Iris pigment epithelial cell (primary cell): Measurements from ENCODE around the gene BTN1A1.
"Not testable (repeated sequence)": the region's sequence is repeated elsewhere in the genome, so short reads cannot be mapped to it uniquely, and the experiment has no call there.

Source experiments
- DNase-seq: peaks from one replicate; pipeline ENCODE4 v3.0.0-alpha.2; 2011; ENCODE audit warnings: low read depth

BTN1A1 gene

DNA sequence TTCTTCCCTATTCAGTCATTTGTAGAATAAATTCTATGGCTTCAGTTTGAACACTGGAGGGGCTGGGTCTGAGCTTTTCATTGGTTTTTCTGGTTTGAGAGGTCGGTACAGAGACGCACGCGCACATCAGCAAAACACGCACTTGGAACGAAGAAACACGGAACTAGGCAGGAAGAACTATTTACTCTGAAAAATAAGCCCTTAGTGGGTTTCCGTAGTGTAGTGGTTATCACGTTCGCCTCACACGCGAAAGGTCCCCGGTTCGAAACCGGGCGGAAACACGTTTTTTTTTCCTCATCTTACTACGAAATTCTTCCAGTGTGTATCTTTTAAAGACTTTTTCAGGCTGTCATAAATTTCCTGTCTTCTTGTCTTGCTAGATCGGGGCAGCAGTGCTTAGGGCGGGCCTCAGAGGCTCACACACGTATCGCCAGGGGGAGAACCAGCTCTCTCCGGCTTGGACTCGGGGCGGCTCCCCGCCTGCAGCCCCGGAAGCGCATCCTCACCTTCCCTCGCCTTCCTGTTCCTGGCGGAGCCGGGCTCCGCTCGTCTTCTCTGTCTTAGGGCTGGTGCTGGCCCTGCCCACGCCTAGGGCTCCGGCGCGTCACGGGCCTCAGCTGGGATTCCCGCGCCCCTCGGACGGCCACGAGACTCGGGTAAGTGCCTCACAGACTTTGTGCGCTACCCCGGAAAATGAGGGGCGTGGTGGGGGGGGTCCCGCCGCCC, 37.9 kb downstream of the BTN1A1 start, which contains the start of gene HMGN4:
HMGN4 (plus strand) TSS at position 521 of the 726 bp plus-strand sequence. CDS start 6,841 bp downstream, outside the sequence.
- peak; percentile 87 for DNase-seq

DNA sequence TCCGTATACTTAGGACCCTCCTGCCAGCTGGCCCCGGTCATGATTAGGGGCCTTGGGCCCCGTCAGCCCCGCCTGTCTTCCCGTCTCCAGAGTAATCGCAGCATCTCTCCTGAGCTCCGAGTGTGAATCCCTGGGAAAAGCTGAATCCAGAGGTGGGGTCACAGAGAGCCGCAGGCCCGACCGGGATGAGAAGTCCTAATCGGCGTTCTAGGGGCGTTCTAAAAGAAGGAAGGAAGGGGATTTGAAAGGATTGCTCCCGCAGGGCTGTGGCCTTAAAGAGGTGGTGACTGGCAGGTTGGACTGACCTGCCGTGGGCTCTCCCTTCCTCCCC, 38.4 kb downstream of the BTN1A1 start:
- no peak for DNase-seq

DNA sequence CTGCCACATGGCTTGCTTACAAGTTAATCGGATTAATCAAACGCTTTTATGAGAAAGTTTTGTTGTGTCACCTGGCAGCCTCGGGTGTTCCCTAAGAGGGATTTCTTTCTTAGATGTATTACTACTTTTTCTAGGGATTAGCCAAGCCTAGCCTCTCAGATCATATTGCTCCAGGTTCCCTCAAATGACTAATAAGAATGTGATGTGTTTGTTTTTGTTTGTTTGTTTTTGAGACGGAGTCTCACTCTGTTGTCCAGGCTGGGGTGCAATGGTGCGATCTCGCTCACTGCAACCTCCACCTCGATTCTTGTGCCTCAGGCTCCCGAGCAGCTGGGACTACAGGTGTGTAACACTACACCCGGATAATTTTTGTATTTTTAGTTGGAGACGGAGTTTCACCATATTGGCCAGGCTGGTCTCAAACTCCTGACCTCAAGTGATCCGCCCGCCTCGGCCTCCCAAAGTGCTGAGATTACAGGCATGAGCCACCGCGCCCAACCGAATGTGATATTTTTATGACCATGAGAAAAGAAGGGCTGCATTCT, 39.0 kb downstream of the BTN1A1 start:
- peak; percentile 30 for DNase-seq

DNA sequence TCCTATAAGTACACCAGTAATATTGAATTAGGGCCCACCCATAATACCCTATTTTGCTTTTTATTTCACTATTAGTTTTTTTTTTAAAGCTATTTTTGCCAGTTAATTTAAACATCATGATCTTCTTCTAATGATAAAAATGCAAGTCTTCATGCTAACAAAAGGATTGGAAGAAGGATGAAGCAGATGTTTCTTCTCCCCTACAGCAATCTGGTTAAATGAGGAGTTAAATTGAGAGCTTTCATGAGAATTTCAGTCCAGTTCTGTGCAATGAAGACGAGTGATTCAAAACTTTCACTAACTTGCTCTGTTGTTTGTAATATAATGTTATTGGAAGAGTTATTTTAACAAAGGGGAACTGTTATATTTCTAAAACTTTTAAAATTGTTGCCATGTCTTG, 41.5 kb downstream of the BTN1A1 start:
- DNase-seq = no peak

DNA sequence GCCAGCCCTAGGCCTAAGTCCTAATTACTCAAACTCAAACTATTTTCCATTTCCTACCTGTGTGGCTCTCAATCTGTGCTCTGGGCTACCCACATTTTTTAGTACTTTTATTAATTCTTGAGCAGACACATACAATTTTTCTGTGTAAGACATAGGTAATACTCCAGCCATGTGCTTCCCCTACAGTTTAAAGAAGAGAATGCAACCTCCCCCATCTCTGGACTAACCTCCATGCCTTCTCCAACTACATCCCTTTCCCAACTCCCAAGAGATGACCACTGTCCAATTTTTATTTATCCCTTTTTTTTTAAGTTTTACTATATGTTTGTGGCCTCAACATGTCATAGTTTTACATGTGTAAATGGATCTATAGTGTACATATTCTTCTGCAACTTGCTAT, 43.9 kb downstream of the BTN1A1 start:
- DNase-seq = peak; percentile 32

DNA sequence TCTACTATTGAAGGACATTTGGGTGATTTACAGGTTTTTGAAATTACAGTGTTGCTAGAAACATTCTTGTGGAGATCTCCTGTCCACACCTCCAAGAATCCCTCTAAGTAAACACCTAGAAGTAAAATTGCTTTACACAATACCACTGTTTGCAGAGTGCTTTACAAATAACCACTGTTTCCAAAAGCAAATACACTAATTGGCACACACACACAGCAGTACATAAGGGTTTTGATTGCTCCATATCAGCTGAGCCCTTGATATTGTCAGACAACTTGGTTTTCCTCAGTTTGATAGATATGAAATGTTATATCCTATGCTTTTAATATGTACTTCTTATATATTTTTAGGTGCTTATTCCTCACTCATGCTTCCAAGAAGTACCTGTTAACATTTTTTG, 44.4 kb downstream of the BTN1A1 start:
- no peak for DNase-seq

DNA sequence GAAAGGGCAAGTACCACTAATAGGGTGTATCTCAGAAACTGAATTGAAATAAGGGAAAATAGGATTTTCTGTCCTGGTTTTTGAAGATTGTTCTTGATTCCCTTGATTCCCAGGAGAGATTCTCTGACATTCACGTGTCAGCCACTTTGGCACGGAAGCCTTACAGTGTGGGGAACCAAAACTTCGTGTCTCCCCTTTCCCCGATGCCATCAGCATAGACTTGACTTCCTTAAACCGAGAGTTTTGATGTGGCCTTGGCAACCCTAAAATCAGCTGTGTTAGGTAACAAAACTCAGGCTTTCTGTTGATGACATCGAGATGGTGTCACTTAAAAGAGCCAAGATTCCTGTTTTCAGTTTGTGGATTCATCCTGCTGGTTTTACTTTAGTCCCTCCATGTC, 45.5 kb downstream of the BTN1A1 start:
- DNase-seq = no peak

DNA sequence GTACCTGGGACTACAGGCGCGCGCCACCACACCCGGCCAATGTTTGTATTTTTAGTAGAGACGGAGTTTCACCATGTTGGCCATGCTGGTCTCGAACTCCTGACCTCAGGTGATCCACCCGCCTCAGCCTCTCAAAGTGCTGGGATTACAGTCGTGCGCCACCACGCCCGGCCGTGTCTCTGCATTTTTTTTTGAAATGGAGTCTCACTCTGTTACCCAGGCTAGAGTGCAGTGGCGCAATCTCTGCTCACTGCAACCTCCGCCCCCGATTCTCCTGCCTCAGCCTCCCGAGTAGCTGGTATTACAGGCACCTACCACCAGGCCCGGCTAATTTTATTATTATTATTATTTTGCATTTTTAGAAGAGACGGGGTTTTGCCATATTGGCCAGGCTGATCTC, 47.3 kb downstream of the BTN1A1 start:
- not testable (repeated sequence) for DNase-seq

DNA sequence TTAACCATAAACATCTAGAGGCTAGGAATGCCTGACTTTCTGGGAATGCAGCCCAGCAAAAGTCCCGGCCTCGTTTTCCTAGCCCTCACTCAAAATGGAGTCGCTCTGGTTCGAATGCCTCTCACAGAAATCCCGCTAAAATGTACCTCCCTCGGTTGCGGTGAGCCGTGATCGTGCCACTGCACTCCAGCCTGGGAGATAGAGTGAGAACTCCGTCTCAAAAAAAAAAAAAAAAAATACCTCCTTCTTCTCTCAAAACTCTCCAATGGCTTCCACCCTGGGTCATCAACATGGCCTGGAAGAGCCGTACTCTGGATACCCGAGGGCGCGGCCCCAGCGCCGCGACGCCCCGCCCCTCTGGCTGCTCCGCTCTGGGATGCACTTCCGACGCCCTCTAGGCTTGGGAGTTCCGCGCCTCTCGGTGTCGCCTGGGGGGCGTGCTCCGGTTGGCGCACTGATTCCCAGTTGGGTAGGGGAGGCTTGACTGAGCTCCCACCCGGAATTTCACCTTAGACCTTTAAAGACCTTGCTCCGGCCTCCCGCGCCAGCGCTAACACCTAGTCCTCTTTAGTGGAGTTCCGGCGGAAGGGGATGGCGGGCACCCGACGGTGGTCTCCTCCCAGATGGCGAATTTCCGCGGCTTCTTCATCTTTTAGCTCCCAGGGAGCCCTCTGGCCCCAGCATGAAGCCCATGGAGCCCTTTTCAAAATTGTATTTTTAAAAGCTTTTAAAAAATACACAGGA, 50.3 kb downstream of the BTN1A1 start:
- DNase-seq = peak; percentile 58

DNA sequence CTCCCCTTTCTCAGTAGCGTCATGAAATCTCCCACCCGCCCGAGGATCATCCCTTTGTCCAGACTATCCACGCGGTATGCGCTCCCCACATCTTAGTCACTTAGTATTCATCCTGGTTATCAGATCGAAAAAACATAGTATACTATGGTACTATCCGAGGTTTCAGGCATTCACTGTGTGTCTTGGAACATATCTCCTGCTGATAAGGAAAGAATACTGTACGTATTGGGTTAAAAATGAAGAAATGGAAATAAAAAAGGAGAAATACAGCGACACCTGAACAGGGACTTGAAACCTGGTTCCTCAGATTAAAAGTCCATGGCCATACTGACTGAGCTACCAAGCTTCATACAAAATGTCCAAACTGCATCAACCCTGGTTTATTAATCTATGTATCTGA, 52.1 kb downstream of the BTN1A1 start:
- DNase-seq = no peak

DNA sequence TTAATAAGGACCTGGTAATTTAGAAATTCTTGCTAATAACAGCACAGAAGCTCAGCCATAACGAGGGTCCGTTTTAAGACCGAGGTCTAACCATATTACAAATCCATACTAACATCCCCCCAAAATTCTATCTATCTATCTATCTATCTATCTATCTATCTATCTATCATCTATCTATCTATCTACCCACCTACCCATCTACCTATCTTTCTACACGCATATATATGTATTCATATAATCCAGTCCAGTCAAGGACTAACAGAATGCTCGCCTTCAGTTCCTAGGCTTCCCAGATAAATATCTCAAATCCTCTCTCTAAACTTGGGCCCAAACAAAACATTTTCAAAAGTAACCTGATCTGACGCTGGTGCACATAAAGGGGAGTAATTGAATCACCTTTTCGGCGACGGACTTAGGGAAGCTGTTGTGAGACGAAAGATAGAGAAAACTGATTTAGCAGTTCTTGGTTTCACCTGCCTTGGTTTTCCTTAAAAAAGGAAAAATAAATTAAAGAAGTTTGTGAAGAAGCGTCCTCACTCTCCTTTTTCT, 52.6 kb downstream of the BTN1A1 start:
- no peak for DNase-seq

DNA sequence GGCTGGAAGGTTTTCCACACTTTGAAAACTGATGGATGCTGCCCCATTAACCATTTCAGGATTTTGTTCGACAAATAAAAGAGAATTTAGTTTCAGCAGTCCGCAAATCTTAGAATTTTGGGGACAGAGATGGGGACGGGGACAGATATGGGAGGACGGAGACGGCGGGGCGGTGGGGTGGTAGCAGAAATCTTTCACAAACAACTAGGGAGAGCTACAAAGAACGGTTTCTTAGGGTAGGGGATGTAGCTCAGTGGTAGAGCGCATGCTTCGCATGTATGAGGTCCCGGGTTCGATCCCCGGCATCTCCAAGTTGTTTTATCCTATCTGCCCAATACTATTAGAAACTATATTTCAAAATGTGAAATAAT, 53.1 kb downstream of the BTN1A1 start:
- DNase-seq = peak; percentile 61

DNA sequence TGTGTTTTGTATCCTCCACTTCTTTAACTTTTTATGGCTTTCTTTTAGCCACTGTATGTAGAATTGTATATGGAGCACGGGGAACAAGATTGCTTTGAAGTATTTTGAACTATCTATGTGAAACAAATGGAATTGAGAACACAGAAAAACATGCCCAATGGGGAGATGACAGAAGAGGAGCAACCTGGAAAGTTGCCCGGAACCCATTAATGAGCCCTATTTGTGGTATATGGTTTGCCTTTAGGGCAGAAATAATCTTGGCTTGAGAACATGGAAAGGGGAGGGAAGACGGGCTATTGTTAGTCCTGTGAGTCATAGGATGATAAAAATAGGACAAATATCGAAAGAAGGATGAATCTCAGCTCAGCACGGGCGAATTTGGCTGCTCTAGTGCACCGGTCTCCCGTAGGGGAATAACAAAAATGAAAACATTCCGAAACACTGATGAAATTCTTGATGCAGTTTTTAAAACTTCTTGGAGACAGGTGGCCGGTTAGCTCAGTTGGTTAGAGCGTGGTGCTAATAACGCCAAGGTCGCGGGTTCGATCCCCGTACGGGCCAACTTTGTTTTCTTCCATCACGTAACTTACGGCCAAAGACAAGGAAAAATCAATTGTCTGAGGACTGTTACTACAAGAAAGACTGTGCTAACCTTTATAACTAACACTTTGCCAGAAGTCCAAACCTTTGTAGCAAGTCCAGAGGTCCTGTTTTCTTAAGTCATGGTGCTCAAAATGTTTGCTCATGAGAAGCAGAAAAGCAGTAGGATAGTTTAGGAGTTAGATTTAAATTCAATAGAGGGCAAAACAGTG, 53.7 kb downstream of the BTN1A1 start:
- DNase-seq = peak; percentile 84

DNA sequence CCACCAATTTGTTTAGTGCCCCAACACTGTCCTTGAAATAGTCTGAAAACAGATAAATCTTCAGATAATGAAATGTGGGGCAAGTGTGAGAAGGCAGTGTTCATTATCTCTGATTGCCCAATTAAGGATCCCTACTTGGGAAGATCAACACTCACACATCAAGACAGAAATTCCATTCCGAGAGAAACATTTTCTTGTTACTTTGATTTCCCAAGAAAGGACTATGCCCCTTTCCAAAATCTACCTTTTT, 54.3 kb downstream of the BTN1A1 start:
- DNase-seq = no peak

DNA sequence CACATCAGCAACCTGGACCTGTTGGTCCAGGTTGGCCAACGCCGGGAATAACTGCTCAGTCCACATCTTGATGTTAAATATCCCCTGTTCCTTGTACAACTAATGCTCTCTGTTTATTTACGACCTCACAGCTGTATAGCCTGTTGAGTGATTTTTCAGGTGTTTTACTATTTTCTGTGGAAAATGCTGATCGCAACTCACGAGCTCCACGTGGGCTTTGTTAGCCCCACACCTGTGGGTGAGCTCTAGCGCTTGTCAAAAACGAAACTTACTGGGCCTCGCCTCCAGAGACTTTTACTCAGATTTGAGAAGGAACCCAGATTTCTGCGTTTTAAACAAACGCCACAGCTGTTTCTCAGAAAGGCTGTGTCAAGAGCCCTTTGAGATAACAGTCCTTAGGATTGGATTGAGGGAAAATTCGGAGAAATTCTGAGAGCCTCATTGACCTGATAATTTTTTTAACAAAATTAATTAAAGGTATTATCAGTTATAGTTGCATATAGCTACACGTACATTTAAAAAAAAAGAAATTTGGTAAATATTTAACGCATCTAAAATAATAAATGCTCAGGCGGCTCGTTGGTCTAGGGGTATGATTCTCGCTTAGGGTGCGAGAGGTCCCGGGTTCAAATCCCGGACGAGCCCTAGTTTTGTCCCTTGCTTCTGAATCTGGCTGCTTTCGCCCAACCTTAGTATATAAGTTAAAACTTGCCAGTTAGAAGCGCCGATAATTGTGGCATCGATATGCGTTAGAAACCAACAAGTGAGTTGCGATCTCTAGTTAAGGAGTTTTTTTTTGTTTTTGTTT, 54.8 kb downstream of the BTN1A1 start:
- peak; percentile 74 for DNase-seq

DNA sequence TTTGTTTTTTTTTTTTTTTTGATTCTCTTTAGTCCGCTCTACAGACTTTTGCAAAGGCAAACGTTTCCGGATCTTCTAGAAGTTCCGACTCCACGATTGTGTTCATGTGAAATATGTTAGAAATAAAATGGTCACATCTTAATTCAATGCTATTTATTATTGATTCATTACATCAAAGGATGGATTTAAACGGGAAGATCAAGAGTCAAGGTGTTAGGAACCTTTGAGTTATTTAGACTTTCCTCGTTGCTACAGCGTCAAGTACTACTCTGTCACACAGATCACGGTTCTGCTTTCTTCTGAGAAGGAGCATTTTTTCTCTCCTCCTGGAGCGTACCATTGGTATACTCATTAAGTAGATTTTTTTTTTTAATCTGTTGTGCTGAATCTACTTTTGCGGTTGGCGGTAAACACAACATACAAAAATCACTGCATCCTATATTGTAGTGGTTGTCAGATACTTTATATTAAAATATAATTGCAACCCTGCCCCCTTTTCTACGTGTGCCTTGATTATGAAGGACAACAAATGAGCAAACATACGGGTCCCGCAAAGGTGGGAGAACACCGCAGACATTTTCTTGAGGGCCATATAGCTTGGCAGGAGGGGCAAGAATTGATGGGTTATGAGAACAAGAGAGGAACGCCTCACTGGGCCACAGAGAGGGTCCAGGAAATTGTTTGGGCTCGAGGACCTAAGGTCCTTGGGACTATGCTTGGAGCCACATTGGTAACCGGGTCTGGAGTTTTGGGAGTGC, 55.6 kb downstream of the BTN1A1 start:
- DNase-seq = peak; percentile 33

DNA sequence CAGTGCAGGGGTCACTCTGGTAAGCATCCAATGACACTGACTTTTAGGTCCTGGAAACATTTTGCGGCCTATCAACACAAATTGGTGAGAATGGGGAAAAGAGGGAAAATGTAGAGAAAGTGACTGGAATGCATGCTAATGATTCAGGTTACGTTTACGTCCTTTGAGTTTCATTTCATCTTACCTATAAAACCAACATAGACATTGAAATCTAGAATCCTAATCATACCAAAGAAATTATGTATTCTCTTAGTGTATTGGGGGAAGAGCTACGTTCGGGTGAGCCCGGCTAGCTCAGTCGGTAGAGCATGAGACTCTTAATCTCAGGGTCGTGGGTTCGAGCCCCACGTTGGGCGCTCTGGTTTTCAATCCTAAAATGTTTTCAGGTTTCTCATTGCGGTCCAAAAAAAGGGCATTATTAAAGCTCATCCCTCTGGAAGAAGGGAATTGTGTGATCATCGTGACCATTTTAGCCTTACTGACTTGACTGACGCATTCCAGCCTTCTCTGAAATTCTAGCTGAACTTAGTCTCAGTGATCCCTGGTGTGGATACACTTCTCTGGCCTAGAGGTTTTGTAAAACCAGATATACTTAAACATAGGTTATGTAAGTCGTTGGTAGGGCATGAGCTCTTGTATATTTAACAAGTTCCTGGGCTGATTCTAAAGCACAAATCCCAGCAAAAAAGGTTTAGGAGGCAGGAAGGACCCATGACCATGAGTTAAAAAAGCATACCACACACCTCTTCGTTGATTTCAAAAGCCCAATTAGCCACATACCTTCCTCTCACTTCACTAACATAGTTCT, 56.4 kb downstream of the BTN1A1 start:
- DNase-seq = peak; percentile 94
